Muscle of arm (tissue), 12 donors: ENCODE measurements around the gene PTGES2. TPM values are rescaled to one million over a fixed set of nuclear protein-coding genes. Genes with fewer than 3 reads are reported as not detected.
"Not testable (repeated sequence)": the region's sequence is repeated elsewhere in the genome, so short reads cannot be mapped to it uniquely, and the experiment has no call there.

Experiments used
- DNase-seq: peaks from one replicate; pipeline ENCODE4 v3.0.0-alpha.2; 2013
- polyA plus RNA-seq, 12 donors: library from polyadenylated mRNA; unstranded; fragments of 120-200 nt; gene quantifications; one replicate each; pipeline ENCODE4 v1.2.1, GENCODE V29; 2013; ENCODE audit not compliant: insufficient read length in 12 of 12

PTGES2 gene
- polyA plus RNA-seq, 12 donors: 24.4 to 37.2 (median 33.4) TPM; not detected in 1

DNA sequence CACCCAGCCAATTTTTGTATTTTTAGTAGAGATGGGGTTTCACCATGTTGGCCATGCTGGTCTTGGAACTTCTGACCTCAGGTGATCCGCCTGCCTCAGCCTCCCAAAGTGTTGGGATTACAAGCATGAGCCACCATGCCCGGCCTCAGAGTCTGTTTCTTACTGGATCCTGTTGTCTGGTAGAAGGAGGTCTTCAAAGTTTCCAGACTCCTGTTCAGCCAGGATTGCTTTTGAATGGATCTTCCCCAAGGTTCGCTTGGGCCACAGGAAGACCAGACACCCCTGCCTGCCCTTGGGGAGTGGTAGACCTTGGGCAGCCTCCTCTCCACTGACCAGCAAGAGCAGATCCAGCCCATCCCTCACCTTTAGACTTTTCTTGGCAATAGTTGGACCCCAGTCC is 14.1 kb upstream of the PTGES2 start:
- DNase-seq: no peak

DNA sequence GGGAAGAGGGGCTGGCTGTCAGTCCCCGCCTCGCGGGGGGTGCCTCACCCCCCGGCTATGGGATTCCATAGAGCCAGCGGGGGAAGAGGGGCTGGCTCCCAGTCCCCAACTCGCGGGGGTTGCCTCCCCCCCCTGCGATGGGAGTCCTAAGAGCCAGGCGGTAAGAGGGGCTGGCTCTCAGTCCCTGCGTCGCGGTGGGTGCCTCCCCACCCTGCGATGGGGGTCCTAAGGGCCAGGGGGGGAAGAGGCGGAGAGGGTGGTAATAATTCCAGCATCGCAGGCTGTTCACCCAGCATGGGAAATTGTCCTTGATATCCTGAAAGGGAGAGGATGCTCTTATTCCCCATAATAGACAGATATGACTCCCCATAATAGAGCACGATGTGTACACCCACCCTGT is 12.1 kb upstream of the PTGES2 start:
- DNase-seq: no peak

DNA sequence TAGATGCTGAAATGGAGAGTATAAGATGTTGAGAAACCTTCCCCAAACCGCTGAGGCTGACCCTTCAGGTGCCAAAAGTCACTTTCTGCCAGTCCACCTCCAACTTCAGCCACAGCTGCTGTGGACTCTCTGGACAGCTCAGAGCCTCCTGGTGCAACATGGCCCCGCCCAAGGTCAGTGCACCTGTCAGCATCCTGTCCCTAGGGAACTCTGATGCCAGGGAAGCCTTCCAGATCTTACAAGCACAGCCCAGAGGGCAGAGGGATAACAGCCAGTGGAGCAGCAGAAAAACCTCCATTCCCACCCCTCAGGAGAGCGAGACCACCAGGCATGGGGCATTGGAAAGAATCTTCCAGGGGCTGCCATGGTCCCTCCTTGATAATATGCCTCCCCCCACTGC is 10.5 kb upstream of the PTGES2 start:
- DNase-seq: no peak

GRCh38 chr9:128136816-128137793 is 9.6 kb upstream of the PTGES2 start:
- no peak for DNase-seq

DNA sequence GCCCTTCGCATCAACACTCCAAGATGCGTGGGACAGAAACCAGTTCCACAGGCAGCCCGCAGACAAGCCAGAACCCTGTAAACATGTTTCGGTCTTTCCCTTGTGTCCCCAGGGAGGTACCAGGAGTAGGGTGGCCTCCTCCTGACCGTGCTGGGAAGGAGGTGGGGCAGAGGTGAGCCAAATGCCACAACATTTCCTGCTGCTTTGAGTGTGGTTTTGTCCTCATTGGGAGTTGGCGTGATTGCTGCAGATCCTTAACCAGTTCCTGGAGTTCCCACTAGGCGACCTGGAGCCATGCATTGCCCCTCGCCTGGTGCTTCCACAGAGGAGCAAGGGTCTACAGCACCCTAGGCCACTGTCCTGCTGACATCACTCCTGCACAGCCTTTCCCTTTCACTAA is 8.0 kb upstream of the PTGES2 start:
- DNase-seq: not testable (repeated sequence)

DNA sequence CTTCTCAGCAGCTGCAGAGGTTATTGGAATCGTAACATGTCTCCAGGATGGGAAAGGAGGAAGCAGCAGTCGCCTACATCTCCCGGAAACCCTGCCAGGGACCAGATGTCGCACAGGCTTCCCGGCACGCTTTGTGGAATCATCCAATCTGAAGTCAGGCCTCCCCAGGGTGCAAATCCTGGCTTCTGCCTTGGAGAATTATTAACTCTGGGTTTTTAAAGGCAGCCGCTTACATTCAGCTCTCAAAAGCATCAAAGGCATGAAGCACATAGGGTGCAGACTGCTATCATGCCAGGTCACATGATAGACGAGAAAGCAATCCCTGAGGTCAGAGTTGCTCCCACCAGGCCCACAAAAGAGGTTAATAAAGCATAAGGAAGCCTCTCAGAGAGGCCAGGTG is 4.6 kb upstream of the PTGES2 start:
- peak; percentile 56 for DNase-seq

- DNase-seq: not testable (repeated sequence)
Observed at GRCh38 chr9:128131346-128131745, 3.8 kb upstream of the PTGES2 start.

DNA sequence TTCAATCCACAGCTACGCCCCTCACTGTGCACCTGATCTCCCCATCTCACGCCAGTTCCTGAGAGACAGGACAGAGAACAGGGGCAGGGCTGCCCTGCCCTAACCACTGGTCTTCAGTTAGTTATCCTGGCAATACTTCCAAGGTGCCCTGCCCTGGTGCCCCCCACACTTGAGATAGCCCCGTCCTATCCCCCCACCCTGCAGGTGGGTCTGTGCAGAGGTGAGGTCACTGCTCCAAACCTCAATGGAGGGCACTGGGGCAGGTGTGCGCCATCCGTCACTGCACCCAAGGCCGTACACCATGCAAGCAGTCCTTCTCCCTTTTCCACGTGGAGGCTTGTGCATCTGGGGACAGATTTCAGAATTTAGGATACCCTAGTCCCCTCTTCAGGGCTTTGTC is 3.1 kb upstream of the PTGES2 start:
- not testable (repeated sequence) for DNase-seq

DNA sequence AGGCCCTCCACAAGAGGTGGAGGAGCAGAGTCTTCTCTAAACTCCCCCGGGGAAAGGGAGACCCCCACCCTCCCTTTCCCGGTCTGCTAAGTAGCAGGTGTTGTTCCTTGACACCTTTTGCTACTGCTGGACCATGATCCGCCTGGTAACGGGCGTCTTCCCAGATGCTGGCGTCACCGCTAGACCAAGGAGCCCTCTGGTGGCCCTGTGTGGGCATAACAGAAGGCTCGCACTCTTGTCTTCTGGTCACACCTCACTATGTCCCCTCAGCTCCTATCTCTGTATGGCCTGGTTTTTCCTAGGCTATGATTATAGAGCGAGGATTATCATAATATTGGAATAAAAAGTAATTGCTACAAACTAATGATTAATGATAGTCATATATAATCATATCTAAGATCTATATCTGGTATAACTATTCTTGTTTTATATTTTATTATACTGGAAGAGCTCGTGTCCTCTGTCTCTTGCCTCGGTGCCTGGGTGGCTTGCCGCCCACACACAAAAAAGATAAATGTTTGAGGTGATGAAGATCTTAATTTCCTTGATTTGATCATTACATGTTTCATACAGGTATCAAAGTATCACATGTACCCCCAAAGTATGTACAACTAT is 2.6 kb upstream of the PTGES2 start:
- DNase-seq: not testable (repeated sequence)

DNA sequence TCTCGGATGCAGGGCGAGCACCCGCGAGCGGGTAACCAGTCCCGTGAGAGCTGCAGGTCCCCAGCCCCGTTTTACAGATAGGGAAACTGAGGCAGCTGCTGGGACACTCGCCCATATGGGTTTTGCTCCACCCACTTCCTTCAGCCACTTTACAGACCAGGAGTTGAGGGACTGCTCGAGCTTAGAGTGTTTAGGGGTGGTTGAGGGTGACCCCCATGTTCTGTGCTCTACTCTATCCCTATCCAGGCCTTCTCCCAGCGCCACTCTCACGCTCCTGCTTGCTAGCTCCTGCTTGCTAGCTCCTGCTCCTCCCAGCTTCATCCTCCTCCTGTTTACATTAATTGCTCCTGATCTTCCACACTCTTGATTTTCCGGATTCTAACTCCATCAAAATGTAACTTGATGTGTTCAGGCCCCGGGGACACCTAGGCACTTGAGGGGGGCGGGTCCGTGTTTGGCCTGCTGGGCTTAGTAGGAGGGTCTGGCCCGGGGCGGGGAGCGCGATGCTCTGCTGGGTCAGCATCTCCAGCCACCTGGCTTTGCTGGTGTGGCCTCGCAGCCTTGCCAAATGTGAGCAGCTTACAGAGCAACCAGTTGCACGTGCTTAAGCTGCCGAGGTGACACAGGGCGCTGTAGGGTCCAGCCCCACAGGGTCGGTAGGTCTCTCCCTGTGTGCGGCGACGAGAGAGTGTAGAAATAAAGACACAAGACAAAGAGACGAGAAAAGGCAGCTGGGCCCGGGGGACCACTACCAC is 1.5 kb upstream of the PTGES2 start:
- DNase-seq: no peak

DNA sequence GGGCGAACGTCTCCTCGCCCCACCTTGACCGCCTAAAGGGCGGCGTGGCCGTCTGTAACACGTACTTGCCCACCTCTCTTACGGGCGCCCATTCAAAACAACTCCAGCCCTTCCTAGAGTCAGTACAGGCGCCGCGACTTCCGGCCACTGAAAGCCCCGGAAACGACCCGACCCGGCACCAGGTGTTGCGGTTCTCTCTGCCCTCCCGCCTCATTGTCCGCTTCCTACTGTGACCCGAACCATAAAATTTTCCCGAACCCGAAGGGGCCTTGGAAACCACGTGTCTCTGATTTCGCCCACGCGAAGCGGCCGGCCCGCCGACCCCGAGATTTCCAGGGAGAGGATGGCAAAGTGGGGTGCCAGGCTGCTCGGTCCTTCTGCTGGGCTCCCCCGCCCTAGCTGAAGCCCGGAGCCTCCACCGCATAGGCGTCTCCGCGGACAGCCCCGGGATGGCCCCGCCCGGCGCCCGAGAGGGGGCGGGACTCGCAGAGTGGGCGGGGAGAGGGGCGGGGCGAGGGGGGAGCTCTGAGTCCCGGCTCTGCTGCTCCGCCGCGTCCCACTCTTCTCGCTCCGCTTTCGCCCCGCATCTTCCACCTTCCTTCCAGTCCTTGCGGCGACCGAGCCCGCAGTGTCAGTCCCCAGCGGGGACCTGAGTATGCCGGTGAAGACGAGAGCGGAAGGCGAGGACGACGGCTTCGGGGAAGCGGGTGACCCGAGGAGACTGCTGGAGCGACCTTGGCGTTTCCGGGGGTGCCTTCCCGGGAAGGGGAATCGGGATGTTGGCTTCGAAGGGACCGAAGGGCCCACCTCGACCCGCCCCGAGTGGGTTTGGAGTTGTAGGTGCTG is 684 bp upstream of the PTGES2 start:
- DNase-seq: peak; percentile 93

DNA sequence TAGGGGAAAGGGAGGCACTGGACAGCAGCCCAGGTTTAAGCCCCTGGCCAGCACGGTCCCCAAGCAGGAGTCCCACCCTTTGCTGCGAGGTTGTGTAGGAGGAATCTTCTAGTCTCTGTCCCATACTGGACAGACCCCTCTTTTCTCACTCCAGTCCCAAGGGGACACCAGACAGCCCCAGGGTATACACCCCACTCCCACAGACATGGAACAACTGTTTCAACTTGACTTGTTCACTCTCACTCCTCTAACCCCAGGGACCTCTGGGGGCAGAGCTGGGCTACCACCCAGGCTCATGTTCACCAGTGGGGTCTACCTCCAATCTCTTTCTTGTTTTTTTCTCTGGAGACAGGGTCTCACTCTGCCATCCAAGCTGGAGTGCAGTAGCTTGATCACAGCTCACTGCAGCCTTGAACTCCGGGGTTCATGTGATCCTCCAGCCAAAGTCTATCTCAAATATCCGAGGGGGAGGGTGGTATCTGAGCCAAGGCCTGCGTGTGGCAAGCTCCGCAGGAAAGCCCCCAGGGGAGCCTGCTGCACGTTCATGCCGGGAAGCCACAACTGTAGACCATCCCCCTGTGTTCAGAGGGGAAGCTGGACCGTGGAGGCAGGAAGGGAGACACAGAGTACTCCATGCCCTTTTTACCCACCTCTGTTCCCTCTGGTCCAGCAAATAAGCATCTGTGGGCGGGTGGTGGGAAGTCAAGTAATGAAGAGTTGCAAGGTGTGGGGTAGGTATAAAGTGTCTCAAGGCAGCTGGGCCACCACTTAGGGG is 1.8 kb downstream of the PTGES2 start:
- DNase-seq: no peak

- DNase-seq: peak; percentile 52
Observed at GRCh38 chr9:128124873-128125579, 2.5 kb downstream of the PTGES2 start.

- DNase-seq: no peak
Observed at GRCh38 chr9:128124451-128124850, 3.1 kb downstream of the PTGES2 start.

GRCh38 chr9:128123451-128124080 is 4.0 kb downstream of the PTGES2 start:
- no peak for DNase-seq

DNA sequence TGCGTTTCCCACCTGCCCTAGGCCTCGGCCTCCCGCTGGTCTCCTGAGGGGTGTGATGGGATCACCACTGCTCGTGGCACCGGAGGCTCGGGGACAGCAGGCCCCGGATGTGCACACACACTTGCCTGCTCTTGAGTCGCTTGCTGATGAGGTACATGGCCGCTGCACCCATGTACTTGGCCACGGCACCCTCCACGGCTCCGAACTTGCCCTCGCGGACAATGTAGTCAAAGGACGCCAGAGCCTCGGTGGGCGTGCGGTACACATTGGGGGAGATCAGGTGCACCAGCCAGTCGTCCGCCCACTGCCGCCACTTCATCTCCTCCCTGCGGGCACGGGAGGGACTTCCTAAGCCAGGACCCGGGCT is 4.7 kb downstream of the PTGES2 start:
- DNase-seq: no peak

GRCh38 chr9:128121924-128122808 is 5.4 kb downstream of the PTGES2 start:
- no peak for DNase-seq

- DNase-seq: no peak
Observed at GRCh38 chr9:128121466-128121810, 6.1 kb downstream of the PTGES2 start.
